ENCODE data around the gene CHKA. TPM values are rescaled to one million over a fixed set of nuclear protein-coding genes. Genes with fewer than 3 reads are reported as not detected.

CHKA gene
- total RNA-seq, 2 experiments from 2014 or later: 5.3 to 12.9 TPM

GRCh38 chr11:68149417-68149816 lies 28.2 kb upstream of the CHKA start:
- ATAC-seq: no peak
- no peak overlapping the region for H3K27ac Mint-ChIP-seq
- H3K36me3 Mint-ChIP-seq: no peaks in the 10 kb centered on the region
- no peaks in the 10 kb centered on the region for H3K9me3 Mint-ChIP-seq (ENCODE audit: low read depth)
- no peak overlapping the region for H3K4me3 Mint-ChIP-seq
- peaks cover 4% of the 10 kb centered on the region for H3K4me1 Mint-ChIP-seq
- CTCF ChIA-PET: no interaction called here
- no peaks in the 10 kb centered on the region for H3K27me3 Mint-ChIP-seq
- DNase-seq: no peak

- H3K27ac Mint-ChIP-seq: no peak overlapping the region
- no peaks in the 10 kb centered on the region for H3K36me3 Mint-ChIP-seq
- no peak for ATAC-seq
- CTCF ChIA-PET: no interaction called here
- no peak overlapping the region for H3K4me3 Mint-ChIP-seq
- DNase-seq: no peak
- H3K27me3 Mint-ChIP-seq: no peaks in the 10 kb centered on the region
- no peaks in the 10 kb centered on the region for H3K9me3 Mint-ChIP-seq (ENCODE audit: low read depth)
- H3K4me1 Mint-ChIP-seq: peaks cover 4% of the 10 kb centered on the region
Measured at GRCh38 chr11:68148879-68149278, 27.7 kb upstream of the CHKA start.

- Mint-ChIP-seq H3K4me1 (peaks cover 4% of the 10 kb centered on the region), H3K4me3 (no peak overlapping the region), H3K36me3 (no peaks in the 10 kb centered on the region), H3K27me3 (no peaks in the 10 kb centered on the region), H3K9me3 (ENCODE audit: low read depth) (no peaks in the 10 kb centered on the region), H3K27ac (no peak overlapping the region)
- CTCF ChIA-PET: no interaction called here
- no peak for ATAC-seq
- no peak for DNase-seq
Measured at GRCh38 chr11:68148071-68148805, 27.1 kb upstream of the CHKA start.

- H3K36me3 Mint-ChIP-seq: no peaks in the 10 kb centered on the region
- DNase-seq (no peak), ATAC-seq (no peak)
- H3K4me1 Mint-ChIP-seq: peaks cover 12% of the 10 kb centered on the region
- CTCF ChIA-PET: no interaction called here
- H3K27ac Mint-ChIP-seq: no peak overlapping the region
- H3K9me3 Mint-ChIP-seq (ENCODE audit: low read depth): no peaks in the 10 kb centered on the region
- H3K27me3 Mint-ChIP-seq: no peaks in the 10 kb centered on the region
- H3K4me3 Mint-ChIP-seq: no peak overlapping the region
Measured at GRCh38 chr11:68146704-68147474, 25.7 kb upstream of the CHKA start.

- no peaks in the 10 kb centered on the region for H3K9me3 Mint-ChIP-seq (ENCODE audit: low read depth)
- CTCF ChIA-PET: no interaction called here
- no peak for DNase-seq
Measured at GRCh38 chr11:68146010-68146540, 24.9 kb upstream of the CHKA start.

GRCh38 chr11:68145120-68145866 lies 24.1 kb upstream of the CHKA start:
- DNase-seq (no peak), ATAC-seq (no peak)
- no peaks in the 10 kb centered on the region for H3K36me3 Mint-ChIP-seq
- peaks cover 16% of the 10 kb centered on the region for H3K4me1 Mint-ChIP-seq
- H3K27ac Mint-ChIP-seq: no peak overlapping the region
- H3K9me3 Mint-ChIP-seq (ENCODE audit: low read depth): no peaks in the 10 kb centered on the region
- CTCF ChIA-PET: no interaction called here
- H3K27me3 Mint-ChIP-seq: no peaks in the 10 kb centered on the region
- H3K4me3 Mint-ChIP-seq: no peak overlapping the region

More at GRCh38 chr11:68146010-68146540, 24.9 kb upstream of the CHKA start:
- H3K4me1 Mint-ChIP-seq: peaks cover 16% of the 10 kb centered on the region
- H3K36me3 Mint-ChIP-seq: no peaks in the 10 kb centered on the region
- H3K27ac Mint-ChIP-seq: no peak overlapping the region
- H3K4me3 Mint-ChIP-seq: no peak overlapping the region
- ATAC-seq: no peak
- H3K27me3 Mint-ChIP-seq: no peaks in the 10 kb centered on the region

DNA sequence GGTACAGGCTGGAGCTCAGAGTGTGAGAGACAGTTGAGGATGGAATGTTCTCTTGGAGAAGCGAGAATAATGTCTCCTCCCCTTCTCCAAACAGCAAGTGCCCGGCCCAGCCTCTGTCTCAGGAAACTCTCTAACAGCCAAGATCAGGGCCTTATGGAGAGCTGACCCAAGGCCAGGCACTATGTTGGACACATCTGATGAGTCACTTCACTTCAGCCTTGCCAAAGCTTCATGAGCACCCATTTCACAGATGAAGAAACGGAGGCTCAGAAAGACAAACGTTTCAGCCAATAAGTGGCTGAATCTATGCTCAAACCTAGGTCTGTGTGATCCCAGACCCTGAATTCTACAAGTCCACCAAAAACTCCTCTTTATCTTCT lies 22.1 kb upstream of the CHKA start:
- CTCF ChIA-PET: no interaction called here
- Mint-ChIP-seq H3K27me3 (no peaks in the 10 kb centered on the region), H3K4me1 (peaks cover 16% of the 10 kb centered on the region), H3K4me3 (no peak overlapping the region), H3K27ac (no peak overlapping the region), H3K9me3 (ENCODE audit: low read depth) (no peaks in the 10 kb centered on the region), H3K36me3 (no peaks in the 10 kb centered on the region)
- ATAC-seq: no peak
- no peak for DNase-seq

DNA sequence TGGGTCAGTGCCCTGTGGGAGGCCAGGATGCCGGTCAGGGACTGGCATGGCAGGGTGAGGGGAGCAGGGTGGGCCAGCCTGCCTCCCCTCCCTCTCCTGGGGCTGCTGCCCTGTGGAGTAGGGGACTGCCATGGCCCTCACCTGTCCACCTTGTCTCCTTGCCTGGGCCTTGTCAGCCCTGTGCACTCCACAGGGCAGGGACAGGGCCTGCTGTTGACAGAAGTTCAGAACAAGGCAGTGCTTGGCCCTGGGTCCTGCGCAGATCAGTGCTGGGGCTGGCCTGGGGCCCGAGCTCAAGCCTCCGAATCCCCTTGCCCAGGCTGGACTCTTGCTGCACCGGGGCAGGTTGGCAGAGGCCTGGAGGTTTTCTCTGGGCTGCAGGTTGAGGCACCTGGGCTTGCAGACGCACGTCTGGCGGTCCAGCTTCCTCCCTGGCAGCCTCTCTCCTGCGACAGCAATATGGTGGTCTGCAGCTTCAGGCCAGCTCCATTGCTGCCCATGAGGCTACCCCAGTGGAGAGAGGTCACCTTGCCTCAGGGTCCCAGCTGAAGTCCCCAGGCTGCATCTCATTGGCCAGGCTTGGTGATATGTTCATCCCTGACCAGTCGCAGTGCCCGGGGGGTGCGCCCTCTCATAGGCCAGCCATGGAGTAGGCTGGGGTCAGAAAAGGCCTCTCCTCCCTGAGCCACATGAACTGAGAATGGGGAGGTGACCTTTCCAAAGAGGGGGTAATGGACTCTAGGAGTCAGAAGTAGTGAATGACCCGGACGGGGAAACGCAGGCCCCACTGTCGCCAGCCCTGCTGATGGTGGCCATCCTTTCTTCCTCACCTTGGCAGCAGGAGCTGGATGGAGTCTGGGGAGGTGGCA lies 21.5 kb upstream of the CHKA start:
- H3K27me3 Mint-ChIP-seq: no peaks in the 10 kb centered on the region
- ATAC-seq: peak; percentile 8
- H3K36me3 Mint-ChIP-seq: no peaks in the 10 kb centered on the region
- H3K4me1 Mint-ChIP-seq: peaks cover 16% of the 10 kb centered on the region
- no peaks in the 10 kb centered on the region for H3K9me3 Mint-ChIP-seq (ENCODE audit: low read depth)
- DNase-seq: no peak
- CTCF ChIA-PET: no interaction called here
- peak overlapping the region; percentile 63 for H3K27ac Mint-ChIP-seq
- H3K4me3 Mint-ChIP-seq: no peak overlapping the region

GRCh38 chr11:68142028-68142412 lies 20.8 kb upstream of the CHKA start:
- Mint-ChIP-seq H3K4me3 (no peak overlapping the region), H3K27ac (peak overlapping the region; percentile 63), H3K9me3 (ENCODE audit: low read depth) (no peaks in the 10 kb centered on the region), H3K4me1 (peaks cover 16% of the 10 kb centered on the region), H3K27me3 (no peaks in the 10 kb centered on the region), H3K36me3 (no peaks in the 10 kb centered on the region)
- peak; percentile 71 for ATAC-seq
- CTCF ChIA-PET: no interaction called here
- DNase-seq: peak; percentile 71

- no peak for DNase-seq
- CTCF ChIA-PET: no interaction called here
- Mint-ChIP-seq H3K4me3 (no peak overlapping the region), H3K36me3 (no peaks in the 10 kb centered on the region), H3K27ac (no peak overlapping the region), H3K9me3 (ENCODE audit: low read depth) (no peaks in the 10 kb centered on the region), H3K27me3 (no peaks in the 10 kb centered on the region), H3K4me1 (peaks cover 16% of the 10 kb centered on the region)
- ATAC-seq: no peak
Measured at GRCh38 chr11:68141246-68142027, 20.2 kb upstream of the CHKA start.

GRCh38 chr11:68140496-68141245 lies 19.5 kb upstream of the CHKA start:
- Mint-ChIP-seq H3K4me3 (no peak overlapping the region), H3K27me3 (no peaks in the 10 kb centered on the region), H3K9me3 (ENCODE audit: low read depth) (no peaks in the 10 kb centered on the region), H3K36me3 (no peaks in the 10 kb centered on the region), H3K27ac (no peak overlapping the region), H3K4me1 (peaks cover 16% of the 10 kb centered on the region)
- CTCF ChIA-PET: interaction anchor here (0.7 kb wide), 1 partner anchor 11 kb away, joined by 3 read pairs; no protein-coding TSS in a partner anchor
- DNase-seq: no peak
- no peak for ATAC-seq

GRCh38 chr11:68138237-68138636 lies 17.0 kb upstream of the CHKA start:
- no peak for ATAC-seq
- Mint-ChIP-seq H3K4me3 (no peak overlapping the region), H3K27ac (no peak overlapping the region), H3K9me3 (ENCODE audit: low read depth) (peaks cover 7% of the 10 kb centered on the region), H3K4me1 (peaks cover 14% of the 10 kb centered on the region), H3K36me3 (peaks cover 5% of the 10 kb centered on the region), H3K27me3 (no peaks in the 10 kb centered on the region)
- DNase-seq: no peak
- CTCF ChIA-PET: no interaction called here

All from activated CD8-positive, alpha-beta memory T cell treated with anti-CD3 and anti-CD28 coated beads, Interleukin-2, amount 10 ng/mL, durations not matched to agents 7 days and 5 days (primary cell).